ENCODE data around the gene BCL2L1.

- TF ChIP-seq, protein P1, sequence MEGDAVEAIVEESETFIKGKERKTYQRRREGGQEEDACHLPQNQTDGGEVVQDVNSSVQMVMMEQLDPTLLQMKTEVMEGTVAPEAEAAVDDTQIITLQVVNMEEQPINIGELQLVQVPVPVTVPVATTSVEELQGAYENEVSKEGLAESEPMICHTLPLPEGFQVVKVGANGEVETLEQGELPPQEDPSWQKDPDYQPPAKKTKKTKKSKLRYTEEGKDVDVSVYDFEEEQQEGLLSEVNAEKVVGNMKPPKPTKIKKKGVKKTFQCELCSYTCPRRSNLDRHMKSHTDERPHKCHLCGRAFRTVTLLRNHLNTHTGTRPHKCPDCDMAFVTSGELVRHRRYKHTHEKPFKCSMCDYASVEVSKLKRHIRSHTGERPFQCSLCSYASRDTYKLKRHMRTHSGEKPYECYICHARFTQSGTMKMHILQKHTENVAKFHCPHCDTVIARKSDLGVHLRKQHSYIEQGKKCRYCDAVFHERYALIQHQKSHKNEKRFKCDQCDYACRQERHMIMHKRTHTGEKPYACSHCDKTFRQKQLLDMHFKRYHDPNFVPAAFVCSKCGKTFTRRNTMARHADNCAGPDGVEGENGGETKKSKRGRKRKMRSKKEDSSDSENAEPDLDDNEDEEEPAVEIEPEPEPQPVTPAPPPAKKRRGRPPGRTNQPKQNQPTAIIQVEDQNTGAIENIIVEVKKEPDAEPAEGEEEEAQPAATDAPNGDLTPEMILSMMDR (conservative IDR thresholded peaks at IDR 0.05; ENCODE audit: low read depth, low read length), result no peak
- TF ChIP-seq EZH2 (IDR thresholded peaks at IDR 0.05; ENCODE audit: low read length, unreplicated experiment), result no peak
Observed at GRCh38 chr20:31701591-31701990, 21.1 kb downstream of the BCL2L1 start.

Data from PC-3 (cell line).